HCT116 (cell line): ENCODE results near the gene KCNJ10.

Experiments
- EZH2 ChIP-seq: fragments of 200-600 bp; sonication (generic); IDR thresholded peaks from 2 replicates; pipeline ENCODE4 v1.6.1; 2017; ENCODE audit warnings: antibody characterized with exemption, mixed run types
- POLR2AphosphoS5 ChIP-seq: IDR thresholded peaks from 2 replicates; pipeline ENCODE4 v1.6.1; 2011; ENCODE audit warnings: mild to moderate bottlenecking, low read depth, low read length, moderate library complexity
- RAD21 ChIP-seq: IDR thresholded peaks from 2 replicates; pipeline ENCODE4 v1.6.1; 2012; ENCODE audit warnings: low read depth, mild to moderate bottlenecking
- SIN3A ChIP-seq: IDR thresholded peaks from 2 replicates; pipeline ENCODE4 v1.6.1; 2012; ENCODE audit warnings: low read depth
- YY1 ChIP-seq: IDR thresholded peaks from 2 replicates; pipeline ENCODE4 v1.6.1; 2011; ENCODE audit warnings: low read length, low read depth, moderate library complexity, mild to moderate bottlenecking; ENCODE audit not compliant: insufficient replicate concordance; ENCODE audit errors: extremely low read depth
- TF ChIP-seq, protein P1 (sequence below), 3 experiments: fragments of 200-600 bp in 1 of 3; sonication (generic) in 1 of 3; IDR thresholded peaks in 2 of 3; conservative IDR thresholded peaks in 1 of 3; 2 replicates each; pipeline ENCODE4 v1.5.1; 2012 to 2017; ENCODE audit warnings: low read depth in 2 of 3, low read length in 2 of 3, antibody characterized with exemption in 1 of 3, borderline replicate concordance in 1 of 3, control low read depth in 1 of 3, mild to moderate bottlenecking in 1 of 3, mixed read lengths in 1 of 3, mixed run types in 1 of 3, moderate library complexity in 1 of 3; ENCODE audit not compliant: insufficient read depth in 1 of 3

DNA sequence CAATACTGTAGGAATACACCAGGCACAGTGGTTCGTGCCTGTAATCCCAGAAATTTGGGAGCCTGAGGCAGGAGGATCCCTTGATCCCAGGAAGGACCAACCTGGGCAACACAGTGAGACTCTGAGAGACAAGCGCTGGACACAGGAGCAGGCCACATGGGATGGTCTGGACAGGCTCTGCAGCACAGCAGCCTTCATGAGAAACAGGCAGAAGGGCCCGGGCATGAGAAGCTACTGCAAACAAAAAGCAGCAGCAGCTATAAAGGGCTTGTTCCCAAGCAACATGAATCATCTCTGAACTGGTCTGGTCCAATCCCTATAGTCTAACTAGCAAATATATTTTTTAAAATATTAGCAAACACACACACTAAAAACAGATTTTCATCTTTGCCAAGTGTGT is 80.4 kb downstream of the KCNJ10 start:
- TF ChIP-seq RAD21 (no peak), YY1 (no peak), EZH2 (no peak), POLR2AphosphoS5 (no peak), SIN3A (no peak)
- TF ChIP-seq, protein P1, sequence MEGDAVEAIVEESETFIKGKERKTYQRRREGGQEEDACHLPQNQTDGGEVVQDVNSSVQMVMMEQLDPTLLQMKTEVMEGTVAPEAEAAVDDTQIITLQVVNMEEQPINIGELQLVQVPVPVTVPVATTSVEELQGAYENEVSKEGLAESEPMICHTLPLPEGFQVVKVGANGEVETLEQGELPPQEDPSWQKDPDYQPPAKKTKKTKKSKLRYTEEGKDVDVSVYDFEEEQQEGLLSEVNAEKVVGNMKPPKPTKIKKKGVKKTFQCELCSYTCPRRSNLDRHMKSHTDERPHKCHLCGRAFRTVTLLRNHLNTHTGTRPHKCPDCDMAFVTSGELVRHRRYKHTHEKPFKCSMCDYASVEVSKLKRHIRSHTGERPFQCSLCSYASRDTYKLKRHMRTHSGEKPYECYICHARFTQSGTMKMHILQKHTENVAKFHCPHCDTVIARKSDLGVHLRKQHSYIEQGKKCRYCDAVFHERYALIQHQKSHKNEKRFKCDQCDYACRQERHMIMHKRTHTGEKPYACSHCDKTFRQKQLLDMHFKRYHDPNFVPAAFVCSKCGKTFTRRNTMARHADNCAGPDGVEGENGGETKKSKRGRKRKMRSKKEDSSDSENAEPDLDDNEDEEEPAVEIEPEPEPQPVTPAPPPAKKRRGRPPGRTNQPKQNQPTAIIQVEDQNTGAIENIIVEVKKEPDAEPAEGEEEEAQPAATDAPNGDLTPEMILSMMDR (IDR thresholded peaks at IDR 0.05 in 2 of 3, conservative IDR thresholded peaks at IDR 0.05 in 1 of 3; ENCODE audit: borderline replicate concordance in 1 of 3, insufficient read depth in 1 of 3, low read depth in 2 of 3, low read length in 2 of 3) = no peak
